ENCODE results near the gene ZPR1. TPM values are rescaled to one million over a fixed set of nuclear protein-coding genes. Genes with fewer than 3 reads are reported as not detected.

Gene ZPR1
- total and polyA plus RNA-seq, 2 donors (not counting 1 experiment from before 2014, with no cell fraction given): 17.9 to 63.1 TPM

DNA sequence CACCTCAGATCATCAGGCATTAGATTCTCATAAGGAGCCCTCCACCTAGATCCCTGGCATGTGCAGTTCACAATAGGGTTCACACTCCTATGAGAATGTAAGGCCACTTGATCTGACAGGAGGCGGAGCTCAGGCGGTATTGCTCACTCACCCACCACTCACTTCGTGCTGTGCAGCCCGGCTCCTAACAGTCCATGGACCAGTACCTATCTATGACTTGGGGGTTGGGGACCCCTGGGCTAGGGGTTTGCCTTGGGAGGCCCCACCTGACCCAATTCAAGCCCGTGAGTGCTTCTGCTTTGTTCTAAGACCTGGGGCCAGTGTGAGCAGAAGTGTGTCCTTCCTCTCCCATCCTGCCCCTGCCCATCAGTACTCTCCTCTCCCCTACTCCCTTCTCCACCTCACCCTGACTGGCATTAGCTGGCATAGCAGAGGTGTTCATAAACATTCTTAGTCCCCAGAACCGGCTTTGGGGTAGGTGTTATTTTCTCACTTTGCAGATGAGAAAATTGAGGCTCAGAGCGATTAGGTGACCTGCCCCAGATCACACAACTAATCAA lies 44.0 kb upstream of the ZPR1 start:
- 93% methylated on average over 3 of the region's 7 CpGs for WGBS (ENCODE audit: insufficient coverage)
- CTCF ChIA-PET: no interaction called here
- H3K4me1 Mint-ChIP-seq: peaks cover 16% of the 10 kb centered on the region

DNA sequence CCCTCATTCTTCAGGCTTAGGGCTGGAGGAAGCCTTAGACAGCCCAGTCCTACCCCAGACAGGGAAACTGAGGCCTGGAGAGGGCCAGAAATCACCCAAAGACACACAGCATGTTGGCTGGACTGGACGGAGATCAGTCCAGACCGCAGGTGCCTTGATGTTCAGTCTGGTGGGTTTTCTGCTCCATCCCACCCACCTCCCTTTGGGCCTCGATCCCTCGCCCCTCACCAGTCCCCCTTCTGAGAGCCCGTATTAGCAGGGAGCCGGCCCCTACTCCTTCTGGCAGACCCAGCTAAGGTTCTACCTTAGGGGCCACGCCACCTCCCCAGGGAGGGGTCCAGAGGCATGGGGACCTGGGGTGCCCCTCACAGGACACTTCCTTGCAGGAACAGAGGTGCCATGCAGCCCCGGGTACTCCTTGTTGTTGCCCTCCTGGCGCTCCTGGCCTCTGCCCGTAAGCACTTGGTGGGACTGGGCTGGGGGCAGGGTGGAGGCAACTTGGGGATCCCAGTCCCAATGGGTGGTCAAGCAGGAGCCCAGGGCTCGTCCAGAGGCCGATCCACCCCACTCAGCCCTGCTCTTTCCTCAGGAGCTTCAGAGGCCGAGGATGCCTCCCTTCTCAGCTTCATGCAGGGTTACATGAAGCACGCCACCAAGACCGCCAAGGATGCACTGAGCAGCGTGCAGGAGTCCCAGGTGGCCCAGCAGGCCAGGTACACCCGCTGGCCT lies 42.5 kb upstream of the ZPR1 start:
- Histone ChIP-seq H4K20me1 (ENCODE audit: control insufficient read depth, insufficient read depth, low read length, poor library complexity, severe bottlenecking) (no peaks in the 10 kb centered on the region), H3K9me3 (ENCODE audit: control extremely low read depth in 1 of 3, control insufficient read depth in 2 of 3, insufficient read depth in 1 of 3, low read length in 2 of 3) (no peaks in the 10 kb centered on the region), H3K27ac (ENCODE audit: low read length in 2 of 2) (no peak overlapping the region), H3K79me2 (ENCODE audit: control insufficient read depth, insufficient read depth, low read length) (no peaks in the 10 kb centered on the region), H3K27me3 (replicated peaks in 1 of 4; ENCODE audit: control extremely low read depth in 1 of 4, control insufficient read depth in 3 of 4, insufficient read depth in 4 of 4, low read length in 3 of 4) (no peaks in the 10 kb centered on the region), H3K36me3 (replicated peaks in 1 of 2; ENCODE audit: control extremely low read depth in 1 of 2, control insufficient read depth in 1 of 2, extremely low read depth in 1 of 2, insufficient read depth in 2 of 2, low read length in 1 of 2) (no peaks in the 10 kb centered on the region), H3K4me1 (ENCODE audit: control insufficient read depth in 2 of 2, insufficient read depth in 2 of 2, low read length in 2 of 2) (peaks cover 4 to 6% of the 10 kb centered on the region in 2 donors), H3K4me3 (ENCODE audit: control extremely low read depth in 1 of 5, extremely low read depth in 1 of 5, insufficient read depth in 1 of 5, low read depth in 2 of 5, low read length in 4 of 5) (no peak overlapping the region), H2AFZ (ENCODE audit: insufficient read depth, low read depth, low read length, poor library complexity, severe bottlenecking) (no peak overlapping the region), H3K9ac (ENCODE audit: low read length) (no peak overlapping the region), H3K4me2 (replicated peaks; ENCODE audit: low read depth, low read length, poor library complexity, severe bottlenecking) (no peak overlapping the region)
- Mint-ChIP-seq H3K27ac (no peak overlapping the region), H3K9me3 (ENCODE audit: insufficient read depth) (no peaks in the 10 kb centered on the region), H3K27me3 (peaks cover 4% of the 10 kb centered on the region), H3K4me3 (no peak overlapping the region), H3K4me1 (peaks cover 9% of the 10 kb centered on the region)
- intact Hi-C loops (cut with micrococcal nuclease): no loop called here
- WGBS (ENCODE audit: insufficient coverage): 89% methylated on average over 17 of the region's 17 CpGs
- ChIA-PET POLR2A (no interaction called here), CTCF (no interaction called here)
- TF ChIP-seq, protein P1, sequence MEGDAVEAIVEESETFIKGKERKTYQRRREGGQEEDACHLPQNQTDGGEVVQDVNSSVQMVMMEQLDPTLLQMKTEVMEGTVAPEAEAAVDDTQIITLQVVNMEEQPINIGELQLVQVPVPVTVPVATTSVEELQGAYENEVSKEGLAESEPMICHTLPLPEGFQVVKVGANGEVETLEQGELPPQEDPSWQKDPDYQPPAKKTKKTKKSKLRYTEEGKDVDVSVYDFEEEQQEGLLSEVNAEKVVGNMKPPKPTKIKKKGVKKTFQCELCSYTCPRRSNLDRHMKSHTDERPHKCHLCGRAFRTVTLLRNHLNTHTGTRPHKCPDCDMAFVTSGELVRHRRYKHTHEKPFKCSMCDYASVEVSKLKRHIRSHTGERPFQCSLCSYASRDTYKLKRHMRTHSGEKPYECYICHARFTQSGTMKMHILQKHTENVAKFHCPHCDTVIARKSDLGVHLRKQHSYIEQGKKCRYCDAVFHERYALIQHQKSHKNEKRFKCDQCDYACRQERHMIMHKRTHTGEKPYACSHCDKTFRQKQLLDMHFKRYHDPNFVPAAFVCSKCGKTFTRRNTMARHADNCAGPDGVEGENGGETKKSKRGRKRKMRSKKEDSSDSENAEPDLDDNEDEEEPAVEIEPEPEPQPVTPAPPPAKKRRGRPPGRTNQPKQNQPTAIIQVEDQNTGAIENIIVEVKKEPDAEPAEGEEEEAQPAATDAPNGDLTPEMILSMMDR (IDR thresholded peaks at IDR 0.05): no peak
- TF ChIP-seq EZH2 (IDR thresholded peaks at IDR 0.05; ENCODE audit: borderline replicate concordance, insufficient read depth, low read depth, low read length, poor library complexity, severe bottlenecking): no peak
- ATAC-seq (ENCODE audit: low read depth): no peak
- DNase-seq: no peak

More for the DNA sequence above, 44.0 kb upstream of the ZPR1 start:
- Mint-ChIP-seq H3K4me3 (no peak overlapping the region), H3K27ac (no peak overlapping the region), H3K9me3 (ENCODE audit: insufficient read depth) (no peaks in the 10 kb centered on the region), H3K27me3 (peaks cover 4% of the 10 kb centered on the region)
- Histone ChIP-seq H3K4me1 (ENCODE audit: control insufficient read depth in 2 of 2, insufficient read depth in 2 of 2, low read length in 2 of 2) (peaks cover 7 to 14% of the 10 kb centered on the region in 2 donors), H3K9ac (ENCODE audit: low read length) (no peak overlapping the region), H3K4me3 (ENCODE audit: control extremely low read depth in 1 of 5, extremely low read depth in 1 of 5, insufficient read depth in 1 of 5, low read depth in 2 of 5, low read length in 4 of 5) (no peak overlapping the region), H3K27me3 (replicated peaks in 1 of 4; ENCODE audit: control extremely low read depth in 1 of 4, control insufficient read depth in 3 of 4, insufficient read depth in 4 of 4, low read length in 3 of 4) (peaks cover 0 to 4% (median 0%) of the 10 kb centered on the region in 4 experiments), H3K36me3 (replicated peaks in 1 of 2; ENCODE audit: control extremely low read depth in 1 of 2, control insufficient read depth in 1 of 2, extremely low read depth in 1 of 2, insufficient read depth in 2 of 2, low read length in 1 of 2) (no peaks in the 10 kb centered on the region), H3K27ac (ENCODE audit: low read length in 2 of 2) (no peak overlapping the region), H2AFZ (ENCODE audit: insufficient read depth, low read depth, low read length, poor library complexity, severe bottlenecking) (no peak overlapping the region), H3K9me3 (ENCODE audit: control extremely low read depth in 1 of 3, control insufficient read depth in 2 of 3, insufficient read depth in 1 of 3, low read length in 2 of 3) (no peaks in the 10 kb centered on the region), H3K79me2 (ENCODE audit: control insufficient read depth, insufficient read depth, low read length) (no peaks in the 10 kb centered on the region), H3K4me2 (replicated peaks; ENCODE audit: low read depth, low read length, poor library complexity, severe bottlenecking) (no peak overlapping the region), H4K20me1 (ENCODE audit: control insufficient read depth, insufficient read depth, low read length, poor library complexity, severe bottlenecking) (no peaks in the 10 kb centered on the region)
- DNase-seq (no peak), ATAC-seq (ENCODE audit: low read depth) (no peak)
- POLR2A ChIA-PET: no interaction called here
- intact Hi-C loops (cut with micrococcal nuclease): no loop called here
- TF ChIP-seq, protein P1 (IDR thresholded peaks at IDR 0.05): no peak
- no peak for TF ChIP-seq EZH2 (IDR thresholded peaks at IDR 0.05; ENCODE audit: borderline replicate concordance, insufficient read depth, low read depth, low read length, poor library complexity, severe bottlenecking)
